K562 (cell line): ENCODE measurements around the gene ICAM2.

Experiments used
- MAX ChIP-seq: sonication (generic); formaldehyde crosslinking; IDR thresholded peaks from 2 replicates; pipeline ENCODE4 v1.9.0; 2022; ENCODE audit warnings: mild to moderate bottlenecking, missing genetic modification reagents
- TF ChIP-seq, protein P1 (sequence below), 2 experiments: fragments of 450-650 bp in 1 of 2; IDR thresholded peaks; 2 replicates each; pipeline ENCODE4 v1.6.1; 2011 to 2017; ENCODE audit warnings: low read depth in 2 of 2, antibody characterized with exemption in 1 of 2, borderline replicate concordance in 1 of 2, low read length in 1 of 2, mild to moderate bottlenecking in 1 of 2, mixed read lengths in 1 of 2; ENCODE audit not compliant: control insufficient read depth in 1 of 2
- TF ChIP-seq, protein P2 (sequence below), 2 experiments: fragments of 450-650 bp; formaldehyde crosslinking in 1 of 2; IDR thresholded peaks; 2 replicates each; pipeline versions ENCODE4 v1.4.0 to v1.6.1; 2014 to 2020; ENCODE audit warnings: mild to moderate bottlenecking in 2 of 2, borderline replicate concordance in 1 of 2, low read depth in 1 of 2

DNA sequence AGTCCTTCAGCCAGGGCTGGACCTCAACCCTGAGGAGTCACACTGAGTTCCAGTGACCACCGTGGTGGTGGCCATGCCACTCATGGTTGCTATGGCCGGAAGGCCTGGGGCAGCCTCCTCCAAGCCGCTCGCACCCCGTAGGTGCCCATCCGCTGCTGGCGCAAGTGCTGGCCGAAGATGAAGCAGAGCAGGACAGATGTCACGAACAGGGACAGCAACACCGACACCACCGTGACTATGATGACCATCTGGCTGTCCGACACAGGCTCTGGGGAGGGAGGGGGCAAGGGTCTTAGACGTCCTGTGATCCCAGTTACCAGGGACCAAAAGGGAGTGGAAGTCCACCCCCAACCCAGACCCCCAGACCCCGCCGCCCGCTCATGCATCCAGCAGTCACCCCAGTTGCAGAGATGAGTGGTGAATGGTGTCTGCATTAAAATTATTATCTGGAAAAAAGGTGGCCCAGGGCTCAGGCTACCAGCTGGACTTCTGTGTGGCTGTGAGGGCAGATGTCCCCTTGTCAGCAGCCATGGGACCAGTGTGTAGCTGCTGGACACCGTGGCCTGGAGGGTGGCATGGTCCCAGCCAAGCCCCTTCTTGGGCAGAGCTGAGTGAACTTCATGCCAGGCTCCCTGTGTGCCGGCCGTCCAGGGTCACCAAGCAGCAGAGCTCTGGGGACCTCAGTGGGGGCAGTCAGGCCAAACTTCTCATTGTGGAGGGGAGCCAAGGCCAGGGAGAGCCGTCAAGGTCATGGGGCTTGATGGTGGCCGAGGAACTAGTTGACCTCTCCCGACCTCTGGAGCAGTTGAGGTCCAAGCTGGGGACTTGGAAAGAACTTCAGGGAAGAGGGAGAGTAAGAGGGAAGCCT is 17.5 kb downstream of the ICAM2 start:
- TF ChIP-seq, protein P1, sequence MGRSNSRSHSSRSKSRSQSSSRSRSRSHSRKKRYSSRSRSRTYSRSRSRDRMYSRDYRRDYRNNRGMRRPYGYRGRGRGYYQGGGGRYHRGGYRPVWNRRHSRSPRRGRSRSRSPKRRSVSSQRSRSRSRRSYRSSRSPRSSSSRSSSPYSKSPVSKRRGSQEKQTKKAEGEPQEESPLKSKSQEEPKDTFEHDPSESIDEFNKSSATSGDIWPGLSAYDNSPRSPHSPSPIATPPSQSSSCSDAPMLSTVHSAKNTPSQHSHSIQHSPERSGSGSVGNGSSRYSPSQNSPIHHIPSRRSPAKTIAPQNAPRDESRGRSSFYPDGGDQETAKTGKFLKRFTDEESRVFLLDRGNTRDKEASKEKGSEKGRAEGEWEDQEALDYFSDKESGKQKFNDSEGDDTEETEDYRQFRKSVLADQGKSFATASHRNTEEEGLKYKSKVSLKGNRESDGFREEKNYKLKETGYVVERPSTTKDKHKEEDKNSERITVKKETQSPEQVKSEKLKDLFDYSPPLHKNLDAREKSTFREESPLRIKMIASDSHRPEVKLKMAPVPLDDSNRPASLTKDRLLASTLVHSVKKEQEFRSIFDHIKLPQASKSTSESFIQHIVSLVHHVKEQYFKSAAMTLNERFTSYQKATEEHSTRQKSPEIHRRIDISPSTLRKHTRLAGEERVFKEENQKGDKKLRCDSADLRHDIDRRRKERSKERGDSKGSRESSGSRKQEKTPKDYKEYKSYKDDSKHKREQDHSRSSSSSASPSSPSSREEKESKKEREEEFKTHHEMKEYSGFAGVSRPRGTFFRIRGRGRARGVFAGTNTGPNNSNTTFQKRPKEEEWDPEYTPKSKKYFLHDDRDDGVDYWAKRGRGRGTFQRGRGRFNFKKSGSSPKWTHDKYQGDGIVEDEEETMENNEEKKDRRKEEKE (IDR thresholded peaks at IDR 0.05; ENCODE audit: borderline replicate concordance in 1 of 2, control insufficient read depth in 1 of 2, low read depth in 2 of 2, low read length in 1 of 2), result no peak
- no peak for TF ChIP-seq MAX (CRISPR knock-in tag)
- TF ChIP-seq, protein P2, sequence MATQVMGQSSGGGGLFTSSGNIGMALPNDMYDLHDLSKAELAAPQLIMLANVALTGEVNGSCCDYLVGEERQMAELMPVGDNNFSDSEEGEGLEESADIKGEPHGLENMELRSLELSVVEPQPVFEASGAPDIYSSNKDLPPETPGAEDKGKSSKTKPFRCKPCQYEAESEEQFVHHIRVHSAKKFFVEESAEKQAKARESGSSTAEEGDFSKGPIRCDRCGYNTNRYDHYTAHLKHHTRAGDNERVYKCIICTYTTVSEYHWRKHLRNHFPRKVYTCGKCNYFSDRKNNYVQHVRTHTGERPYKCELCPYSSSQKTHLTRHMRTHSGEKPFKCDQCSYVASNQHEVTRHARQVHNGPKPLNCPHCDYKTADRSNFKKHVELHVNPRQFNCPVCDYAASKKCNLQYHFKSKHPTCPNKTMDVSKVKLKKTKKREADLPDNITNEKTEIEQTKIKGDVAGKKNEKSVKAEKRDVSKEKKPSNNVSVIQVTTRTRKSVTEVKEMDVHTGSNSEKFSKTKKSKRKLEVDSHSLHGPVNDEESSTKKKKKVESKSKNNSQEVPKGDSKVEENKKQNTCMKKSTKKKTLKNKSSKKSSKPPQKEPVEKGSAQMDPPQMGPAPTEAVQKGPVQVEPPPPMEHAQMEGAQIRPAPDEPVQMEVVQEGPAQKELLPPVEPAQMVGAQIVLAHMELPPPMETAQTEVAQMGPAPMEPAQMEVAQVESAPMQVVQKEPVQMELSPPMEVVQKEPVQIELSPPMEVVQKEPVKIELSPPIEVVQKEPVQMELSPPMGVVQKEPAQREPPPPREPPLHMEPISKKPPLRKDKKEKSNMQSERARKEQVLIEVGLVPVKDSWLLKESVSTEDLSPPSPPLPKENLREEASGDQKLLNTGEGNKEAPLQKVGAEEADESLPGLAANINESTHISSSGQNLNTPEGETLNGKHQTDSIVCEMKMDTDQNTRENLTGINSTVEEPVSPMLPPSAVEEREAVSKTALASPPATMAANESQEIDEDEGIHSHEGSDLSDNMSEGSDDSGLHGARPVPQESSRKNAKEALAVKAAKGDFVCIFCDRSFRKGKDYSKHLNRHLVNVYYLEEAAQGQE (IDR thresholded peaks at IDR 0.05; ENCODE audit: borderline replicate concordance), result no peak
- TF ChIP-seq, protein P2 (CRISPR knock-in tag; IDR thresholded peaks at IDR 0.05; ENCODE audit: low read depth), result no peak
